T-helper 1 cell treated with Interleukin-12 subunit alpha and Interleukin-12 subunit beta and Interleukin-4 antibody, amounts not matched to agents 30 ng/mL and 1 ng/mL, for 36 hours (primary cell): ENCODE measurements around the gene PRSS21. TPM values are rescaled to one million over a fixed set of nuclear protein-coding genes. Genes with fewer than 3 reads are reported as not detected.

Experiments
- intact Hi-C: fragments of 100-400 bp; cut with micrococcal nuclease; formaldehyde crosslinking; loops from one replicate; pipeline ENCODE4 v1.15.1; 2024
- total RNA-seq: library from RNA; stranded (reverse); gene quantifications from 2 replicates; pipeline ENCODE4 v1.2.3, GENCODE V29; 2022

PRSS21 gene
- total RNA-seq, result 5.0 and 6.5 TPM in 2 replicates

GRCh38 chr16:2816751-2817339 is at the start of gene PRSS21:
TSS of gene PRSS21 (plus strand) at chr16:2817237. CDS start at chr16:2817269, 32 bp downstream.
- intact Hi-C loops, result loop anchor here (1.0 kb wide), 1 partner anchor 51 kb away; no protein-coding TSS in a partner anchor

GRCh38 chr16:2767891-2768290 is 49.1 kb upstream of the PRSS21 start:
- intact Hi-C loops, result no loop called here

- intact Hi-C loops, result no loop called here
These were observed 48.5 kb upstream of the PRSS21 start for GRCh38 chr16:2768403-2769089.

- intact Hi-C loops, result no loop called here
These were observed 47.9 kb upstream of the PRSS21 start for GRCh38 chr16:2769100-2769529.

GRCh38 chr16:2769675-2770056 is 47.4 kb upstream of the PRSS21 start:
- intact Hi-C loops, result loop anchor here (10.0 kb wide), 1 partner anchor 565 kb away; the partner anchor contains the start of gene MLST8

GRCh38 chr16:2770057-2770951 is 46.7 kb upstream of the PRSS21 start:
- intact Hi-C loops, result loop anchor here (10.0 kb wide), 1 partner anchor 566 kb away; the partner anchor contains the start of gene MLST8

GRCh38 chr16:2771496-2772402 is 45.3 kb upstream of the PRSS21 start:
- intact Hi-C loops, result loop anchor here (10.0 kb wide), 1 partner anchor 567 kb away; the partner anchor contains the start of gene MLST8

GRCh38 chr16:2773188-2773968 is 43.7 kb upstream of the PRSS21 start:
- intact Hi-C loops, result loop anchor here (10.0 kb wide), 1 partner anchor 569 kb away; the partner anchor contains the start of gene MLST8

- intact Hi-C loops, result loop anchor here (10.0 kb wide), 1 partner anchor 570 kb away; the partner anchor contains the start of gene MLST8
These were observed 42.7 kb upstream of the PRSS21 start for GRCh38 chr16:2774161-2774891.

GRCh38 chr16:2775131-2775716 is 41.8 kb upstream of the PRSS21 start:
- intact Hi-C loops, result loop anchor here (5.0 to 10.0 kb wide), 3 partner anchors 93 to 570 kb away; partner anchors contain the start of genes FLYWCH1, KCTD5 and MLST8

- intact Hi-C loops, result loop anchor here (2.0 to 10.0 kb wide), 4 partner anchors 94 to 571 kb away; partner anchors contain the start of genes E4F1, FLYWCH1, KCTD5 and MLST8
These were observed 41.1 kb upstream of the PRSS21 start for GRCh38 chr16:2775765-2776499.

GRCh38 chr16:2776500-2777139 is 40.4 kb upstream of the PRSS21 start:
- intact Hi-C loops, result loop anchor here (1.0 to 10.0 kb wide), 7 partner anchors 24 to 572 kb away; partner anchors contain the start of genes E4F1, FLYWCH1, KCTD5 and MLST8

GRCh38 chr16:2777231-2777902 is 39.7 kb upstream of the PRSS21 start, which contains the start of gene ELOB:
TSS of gene ELOB (minus strand) at chr16:2777280. CDS start at chr16:2777239, 41 bp downstream.
- intact Hi-C loops, result loop anchor here (1.0 to 10.0 kb wide), 7 partner anchors 25 to 573 kb away; partner anchors contain the start of genes E4F1, FLYWCH1, KCTD5 and MLST8

GRCh38 chr16:2777903-2778629 is 39.0 kb upstream of the PRSS21 start:
- intact Hi-C loops, result loop anchor here (1.0 to 10.0 kb wide), 7 partner anchors 26 to 573 kb away; partner anchors contain the start of genes E4F1, FLYWCH1, KCTD5 and MLST8

- intact Hi-C loops, result loop anchor here (5.0 to 10.0 kb wide), 3 partner anchors 96 to 574 kb away; partner anchors contain the start of genes FLYWCH1, KCTD5 and MLST8
These were observed 38.4 kb upstream of the PRSS21 start for GRCh38 chr16:2778630-2778958.
